HG03469 (cell line): ENCODE results near the gene THSD7B.
"Not testable (repeated sequence)": the region's sequence is repeated elsewhere in the genome, so short reads cannot be mapped to it uniquely, and the experiment has no call there.

Experiments
- ATAC-seq: cut with Tn5 transposase; IDR thresholded peaks from one replicate; pipeline ENCODE4 v1.9.1; 2021; ENCODE audit warnings: mild to moderate bottlenecking, moderate library complexity, moderate number of reproducible peaks; ENCODE audit not compliant: unreplicated experiment

The THSD7B gene

DNA sequence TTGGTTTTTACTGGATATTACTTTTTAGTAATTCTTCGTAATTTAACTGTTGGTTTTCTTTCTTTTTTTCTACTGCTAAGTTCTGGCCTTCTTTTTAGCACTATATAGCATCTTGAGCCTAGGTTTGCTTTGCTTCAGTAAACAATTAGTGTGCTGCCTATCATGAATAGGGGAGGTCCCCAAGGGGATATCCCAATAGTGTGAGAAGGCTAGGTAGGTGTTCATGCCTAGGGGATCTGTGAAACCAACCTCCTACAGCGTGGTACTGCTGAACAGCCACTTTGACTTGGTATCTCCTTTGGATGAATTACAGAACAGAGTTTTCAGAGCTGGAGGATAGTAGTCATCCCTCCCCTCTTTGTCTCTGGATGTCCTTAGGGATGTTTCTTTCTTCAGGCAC lies 888.7 kb downstream of the THSD7B start:
- ATAC-seq = no peak

DNA sequence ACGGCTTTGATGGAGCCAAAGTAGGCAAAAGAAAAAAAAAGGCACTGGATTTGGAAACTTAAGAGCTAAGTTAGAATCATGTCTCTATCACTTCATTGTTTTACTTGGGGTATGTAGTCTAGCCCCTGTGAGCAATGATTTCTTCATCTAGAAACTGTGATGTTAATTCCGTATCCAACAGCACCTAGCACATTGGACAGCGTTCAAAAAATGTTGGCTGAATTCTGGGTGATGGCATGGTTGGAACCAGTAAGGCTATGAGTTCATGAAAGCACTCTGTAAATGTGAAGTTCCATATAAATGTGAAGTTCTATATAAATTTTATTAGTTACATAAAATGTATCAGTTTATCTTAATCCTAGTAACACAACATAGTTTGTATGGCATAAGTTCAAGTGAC lies 890.5 kb downstream of the THSD7B start:
- no peak for ATAC-seq

DNA sequence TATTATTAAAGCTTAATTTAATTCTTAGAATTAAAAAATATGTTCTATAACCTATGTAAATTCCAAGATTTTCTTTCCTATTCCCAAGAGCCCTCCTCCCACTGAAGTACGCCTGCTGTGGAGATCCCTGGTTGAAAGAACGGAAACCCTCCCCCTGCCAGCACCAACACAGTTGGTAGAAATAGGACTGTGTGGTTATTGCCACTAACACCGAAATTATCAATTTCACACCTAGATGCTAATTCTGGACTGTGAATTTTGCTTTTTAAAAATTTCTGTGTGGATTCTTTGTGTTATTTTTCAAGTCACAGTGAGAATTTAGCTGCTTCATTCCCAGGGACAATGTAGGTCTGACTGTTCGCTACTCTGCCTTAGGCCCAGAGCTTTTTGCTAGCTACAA lies 893.1 kb downstream of the THSD7B start:
- ATAC-seq = no peak

GRCh38 chr2:137659616-137660015 lies 894.3 kb downstream of the THSD7B start:
- ATAC-seq = no peak

DNA sequence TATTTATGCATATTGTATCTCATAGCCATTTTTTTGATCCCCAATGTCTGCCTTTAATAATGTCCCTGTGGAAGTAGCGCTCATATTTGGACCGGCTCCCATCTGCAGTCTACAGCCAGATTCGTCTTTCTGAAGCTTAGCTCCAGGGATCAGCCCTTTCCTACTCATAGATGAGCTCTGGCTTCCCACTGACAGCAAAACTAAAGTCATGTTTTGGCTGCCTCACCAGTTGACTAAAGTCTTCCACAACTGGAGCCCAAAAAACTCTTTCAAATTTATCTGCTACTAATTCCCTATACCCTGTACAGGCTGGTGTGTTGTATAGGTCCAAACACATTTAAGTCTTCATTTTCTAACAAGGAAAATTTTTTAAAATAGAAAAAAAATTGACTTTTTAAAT lies 904.8 kb downstream of the THSD7B start:
- no peak for ATAC-seq

GRCh38 chr2:137672989-137673552 lies 907.7 kb downstream of the THSD7B start:
- ATAC-seq = no peak

- no peak for ATAC-seq
Measured at GRCh38 chr2:137674991-137675390, 909.6 kb downstream of the THSD7B start.

- no peak for ATAC-seq
Measured at GRCh38 chr2:137675584-137676327, 910.4 kb downstream of the THSD7B start.

DNA sequence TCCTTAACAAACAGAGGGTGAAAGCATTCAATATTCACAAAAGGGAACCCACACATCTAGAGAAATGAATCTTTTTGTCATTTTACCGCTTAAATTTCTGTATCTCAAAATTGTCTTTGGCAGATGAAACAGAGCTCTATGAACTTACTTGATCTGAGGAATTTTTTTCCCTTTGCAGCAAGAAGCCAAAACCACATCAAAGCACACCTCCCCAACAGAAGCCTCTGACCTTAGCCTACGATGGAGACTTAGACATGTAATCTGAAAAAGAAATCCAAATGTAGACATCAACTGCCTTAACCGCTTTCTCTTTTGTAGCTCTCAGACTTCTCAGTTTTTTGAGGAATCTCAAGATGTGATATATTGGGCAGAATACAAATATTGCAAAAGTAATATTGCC lies 911.0 kb downstream of the THSD7B start:
- no peak for ATAC-seq

- no peak for ATAC-seq
Measured at GRCh38 chr2:137677466-137677865, 912.1 kb downstream of the THSD7B start.

GRCh38 chr2:137689549-137689948 lies 924.2 kb downstream of the THSD7B start:
- ATAC-seq = no peak

DNA sequence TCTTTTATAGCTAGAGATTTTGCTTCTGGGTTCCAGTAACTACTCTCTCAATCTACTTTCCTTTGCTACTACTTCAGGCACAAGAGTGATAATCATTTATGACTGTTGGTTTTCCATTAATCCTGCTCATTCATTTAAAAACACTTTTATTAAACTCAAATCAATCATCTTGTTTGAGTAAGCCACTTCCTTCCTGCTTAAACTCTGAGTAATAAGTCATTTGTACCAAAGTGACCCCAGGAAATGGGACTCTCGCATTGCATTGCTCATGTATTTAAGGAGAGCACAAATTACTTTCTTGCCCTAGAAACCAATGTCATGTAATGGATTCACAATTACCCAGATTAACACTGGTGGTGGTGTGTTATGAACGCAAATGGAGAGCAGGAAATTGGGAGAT lies 928.2 kb downstream of the THSD7B start:
- ATAC-seq = no peak

GRCh38 chr2:137696916-137697315 lies 931.6 kb downstream of the THSD7B start:
- no peak for ATAC-seq

GRCh38 chr2:137700250-137700649 lies 934.9 kb downstream of the THSD7B start:
- not testable (repeated sequence) for ATAC-seq

DNA sequence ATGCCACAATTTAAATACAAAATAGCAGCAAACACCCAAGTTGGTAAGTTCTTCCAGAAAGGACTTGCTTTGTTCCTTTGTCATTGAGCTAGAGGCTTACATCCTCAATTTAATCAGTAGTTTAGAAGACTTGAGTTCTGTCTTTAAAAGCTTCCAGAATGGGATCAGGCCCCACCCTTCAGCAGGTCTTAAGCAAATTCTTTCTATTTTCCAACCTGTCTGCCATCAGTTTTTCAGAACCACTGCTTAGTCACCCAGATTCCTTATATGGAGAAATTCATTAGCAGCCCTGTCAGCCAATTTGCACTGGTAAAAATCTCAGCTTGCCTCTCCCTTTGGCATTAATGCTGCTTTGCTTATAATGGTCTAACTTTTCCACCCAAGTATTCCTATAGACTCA lies 935.3 kb downstream of the THSD7B start:
- ATAC-seq = no peak

GRCh38 chr2:137705296-137705695 lies 940.0 kb downstream of the THSD7B start:
- ATAC-seq = no peak

GRCh38 chr2:137706786-137707613 lies 941.7 kb downstream of the THSD7B start:
- ATAC-seq = no peak

DNA sequence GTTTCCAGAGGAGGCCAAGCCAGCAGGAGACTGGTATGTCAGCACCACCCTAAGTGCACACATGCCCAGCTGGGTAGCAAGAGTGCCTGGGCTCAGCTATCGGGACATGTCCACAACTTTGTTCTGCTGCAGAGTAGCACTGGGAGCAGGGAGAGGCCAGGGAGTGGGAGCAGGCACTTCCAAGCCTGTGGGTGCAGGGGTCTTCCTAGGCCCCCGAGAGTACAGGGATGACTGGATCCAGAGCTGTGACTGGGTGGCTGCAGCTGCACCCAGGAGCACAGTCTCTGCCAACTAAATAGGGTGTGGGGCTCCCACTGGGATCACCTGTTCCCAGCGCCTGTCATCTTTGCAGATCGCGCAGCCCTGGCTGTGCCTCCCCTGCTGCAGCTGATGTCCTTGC lies 943.0 kb downstream of the THSD7B start:
- no peak for ATAC-seq

DNA sequence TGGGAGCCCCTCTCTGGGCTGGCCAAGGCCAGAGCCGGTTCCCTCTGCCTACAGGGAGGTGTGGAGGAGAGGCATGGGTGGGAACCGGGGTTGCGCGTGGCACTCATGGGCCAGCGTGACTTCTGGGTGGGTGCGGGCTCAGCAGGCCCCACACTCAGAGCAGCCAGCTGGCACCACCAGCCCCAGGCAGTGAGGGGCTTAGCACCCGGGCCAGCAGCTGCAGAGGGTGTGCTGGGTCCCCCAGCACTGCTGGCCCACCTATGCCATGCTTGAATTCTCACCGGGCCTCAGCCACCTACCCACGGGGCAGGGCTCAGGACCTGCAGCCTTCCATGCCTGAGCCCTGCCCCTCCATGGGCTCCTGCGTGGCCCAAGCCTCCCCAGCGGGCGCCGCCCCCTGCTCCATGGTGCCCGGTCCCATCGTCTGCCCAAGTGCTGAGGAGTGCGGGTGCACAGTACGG lies 950.4 kb downstream of the THSD7B start:
- no peak for ATAC-seq

DNA sequence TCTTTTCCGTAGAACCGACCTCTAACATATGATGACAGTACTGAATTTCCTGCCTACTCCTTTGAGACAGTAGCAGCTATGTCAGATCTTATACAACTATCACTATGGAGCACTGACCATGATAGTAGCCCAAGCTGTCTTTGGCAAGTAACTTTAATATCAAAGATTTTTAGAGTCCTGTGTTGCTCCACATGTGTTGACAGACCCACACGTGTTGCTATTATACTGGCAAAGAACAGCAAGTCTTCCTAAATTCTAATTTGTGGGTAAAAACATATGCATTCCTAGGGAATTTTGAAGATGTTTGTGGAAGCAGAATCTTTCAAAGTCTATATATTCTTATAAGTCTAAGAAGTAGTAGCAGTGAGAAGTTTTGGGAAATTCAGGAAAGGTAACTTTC lies 953.4 kb downstream of the THSD7B start:
- no peak for ATAC-seq

- ATAC-seq = no peak
Measured at GRCh38 chr2:137721733-137722132, 956.4 kb downstream of the THSD7B start.

GRCh38 chr2:137724912-137725311 lies 959.6 kb downstream of the THSD7B start:
- no peak for ATAC-seq
